ENCODE results near the gene RBM43. TPM values are rescaled to one million over a fixed set of nuclear protein-coding genes. Genes with fewer than 3 reads are reported as not detected.

Gene RBM43
- total RNA-seq, 1 experiment from 2014 or later, result 3.7 TPM

DNA sequence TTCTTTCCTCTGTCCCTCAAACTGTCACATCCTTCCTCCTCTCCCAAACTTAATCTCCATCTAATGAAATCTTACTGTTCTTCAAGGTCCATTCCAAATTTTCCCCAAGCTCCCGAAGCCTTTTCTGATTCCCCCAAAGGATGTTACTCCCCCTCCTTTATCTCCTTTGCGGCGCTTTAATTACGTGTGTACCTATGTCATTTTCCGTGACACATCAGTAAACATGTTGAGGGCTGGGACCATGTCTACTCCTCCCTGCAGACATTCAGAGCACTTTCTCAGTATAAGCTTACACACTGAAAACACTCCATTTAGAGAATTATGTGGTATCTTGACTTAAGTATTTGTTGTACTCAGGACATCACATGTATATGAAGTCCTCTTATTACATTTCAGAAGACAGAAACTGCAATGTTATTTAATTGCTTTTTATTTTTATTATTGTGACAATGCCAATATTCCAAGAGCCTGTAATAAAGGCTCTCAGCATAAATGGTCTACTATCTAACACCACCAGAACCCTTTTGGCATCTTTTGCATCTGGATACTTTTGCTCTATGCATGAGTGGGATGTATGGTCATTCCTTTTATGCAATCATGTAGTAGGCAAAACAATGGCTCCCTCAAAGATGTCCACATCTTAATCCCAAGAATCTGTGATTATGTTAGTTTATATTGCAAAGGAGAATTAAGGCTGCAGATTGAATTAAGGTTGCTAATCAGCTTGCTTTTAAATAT lies 26.0 kb upstream of the RBM43 start:
- DNase-seq (ENCODE audit: low read depth in 1 of 2, low spot score in 2 of 2), result no peak
- Histone ChIP-seq H3K9me3 (replicated peaks) (no peaks in the 10 kb centered on the region), H3K36me3 (peaks cover 7% of the 10 kb centered on the region), H3K4me3 (no peak overlapping the region), H3K27ac (no peak overlapping the region), H3K4me1 (replicated peaks) (peaks cover 10% of the 10 kb centered on the region), H3K27me3 (replicated peaks) (no peaks in the 10 kb centered on the region)

DNA sequence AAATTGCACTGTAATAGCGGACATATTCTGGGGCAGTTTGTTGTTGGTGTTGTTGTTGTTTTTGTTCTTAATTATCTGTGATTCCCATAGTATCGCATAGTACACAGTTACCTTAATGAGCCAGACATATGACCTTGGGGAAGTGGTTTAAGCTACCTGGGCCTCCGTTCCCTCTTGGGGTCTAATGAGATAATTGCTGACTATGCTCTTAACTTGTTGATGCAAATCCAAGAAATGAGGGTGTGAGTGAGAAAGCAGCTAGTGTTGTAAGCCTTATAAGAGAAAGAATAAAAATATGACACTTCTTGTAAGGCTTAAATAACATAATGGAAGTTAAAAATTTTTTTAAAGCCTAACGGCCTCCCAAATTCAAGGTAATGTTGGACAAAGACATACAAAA lies 20.7 kb upstream of the RBM43 start:
- Histone ChIP-seq H3K27me3 (replicated peaks) (no peaks in the 10 kb centered on the region), H3K4me3 (no peak overlapping the region), H3K27ac (no peak overlapping the region), H3K9me3 (replicated peaks) (no peaks in the 10 kb centered on the region), H3K36me3 (peaks cover 5% of the 10 kb centered on the region; the same call in 1 of the 2 replicates), H3K4me1 (replicated peaks) (no peaks in the 10 kb centered on the region)
- no peak for DNase-seq (ENCODE audit: low read depth in 1 of 2, low spot score in 2 of 2)

- Histone ChIP-seq H3K27ac (no peak overlapping the region), H3K27me3 (replicated peaks) (no peaks in the 10 kb centered on the region), H3K9me3 (replicated peaks) (no peaks in the 10 kb centered on the region), H3K4me1 (replicated peaks) (no peaks in the 10 kb centered on the region), H3K4me3 (no peak overlapping the region), H3K36me3 (peaks cover 5% of the 10 kb centered on the region; the same call in 1 of the 2 replicates)
- DNase-seq (ENCODE audit: low read depth in 1 of 2, low spot score in 2 of 2), result no peak
Measured at GRCh38 chr2:151280271-151280670, 18.6 kb upstream of the RBM43 start.

DNA sequence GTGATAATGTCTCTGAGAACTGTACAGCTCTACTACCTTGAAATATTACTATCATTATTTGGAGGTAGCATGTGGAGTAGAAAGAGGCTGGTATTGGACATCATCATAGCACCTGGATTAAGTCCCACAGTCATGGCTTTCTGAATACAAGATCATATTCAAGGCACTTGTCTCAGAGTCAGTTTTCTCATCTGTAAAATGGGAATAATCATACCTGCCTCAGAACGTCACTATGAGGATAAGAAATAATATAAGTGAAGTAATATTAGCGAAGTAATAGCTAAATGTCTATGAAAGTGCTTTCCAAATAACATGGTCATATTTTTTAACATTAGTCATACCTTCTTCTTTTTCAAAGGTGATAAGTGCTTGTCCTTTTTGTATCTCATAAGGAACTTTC lies 16.8 kb upstream of the RBM43 start:
- Histone ChIP-seq H3K9me3 (replicated peaks) (no peaks in the 10 kb centered on the region), H3K36me3 (peaks cover 5% of the 10 kb centered on the region; the same call in 1 of the 2 replicates), H3K4me1 (replicated peaks) (no peaks in the 10 kb centered on the region), H3K4me3 (no peak overlapping the region), H3K27me3 (replicated peaks) (no peaks in the 10 kb centered on the region), H3K27ac (no peak overlapping the region)
- DNase-seq (ENCODE audit: low read depth in 1 of 2, low spot score in 2 of 2), result no peak

- Histone ChIP-seq H3K27me3 (replicated peaks) (no peaks in the 10 kb centered on the region), H3K4me1 (replicated peaks) (no peaks in the 10 kb centered on the region), H3K9me3 (replicated peaks) (no peaks in the 10 kb centered on the region), H3K4me3 (no peak overlapping the region), H3K36me3 (peaks cover 1% of the 10 kb centered on the region; the same call in 1 of the 2 replicates), H3K27ac (no peak overlapping the region)
- no peak for DNase-seq (ENCODE audit: low read depth in 1 of 2, low spot score in 2 of 2)
Measured at GRCh38 chr2:151277067-151277466, 15.4 kb upstream of the RBM43 start.

DNA sequence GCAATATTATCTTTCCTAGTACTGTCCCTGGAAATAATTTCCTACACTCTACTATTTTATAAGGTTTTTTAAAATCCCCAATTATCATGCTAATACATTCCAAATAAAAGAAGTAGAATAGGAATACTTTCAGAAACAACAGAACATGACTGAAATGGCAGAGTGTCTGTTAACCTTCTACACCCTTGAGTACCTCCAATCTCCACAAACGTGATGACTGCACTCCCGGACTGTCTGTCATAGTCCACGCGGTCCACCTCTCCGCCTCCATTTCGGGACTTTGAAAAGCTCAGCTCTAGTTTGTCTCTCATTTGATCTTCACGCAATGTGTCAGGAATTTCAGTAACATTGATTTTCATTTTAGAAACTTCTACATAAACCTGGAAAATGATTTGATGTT lies 13.6 kb upstream of the RBM43 start:
- H3K36me3 ChIP-seq, result no peaks in the 10 kb centered on the region; the same call in 1 of the 2 replicates
- no peaks in the 10 kb centered on the region for H3K9me3 ChIP-seq (replicated peaks)
- no peaks in the 10 kb centered on the region for H3K27me3 ChIP-seq (replicated peaks)
- no peak overlapping the region for H3K27ac ChIP-seq
- no peaks in the 10 kb centered on the region; the same call in 1 of the 2 replicates for H3K4me1 ChIP-seq (replicated peaks)
- DNase-seq (ENCODE audit: low read depth in 1 of 2, low spot score in 2 of 2), result no peak
- H3K4me3 ChIP-seq, result no peak overlapping the region

DNA sequence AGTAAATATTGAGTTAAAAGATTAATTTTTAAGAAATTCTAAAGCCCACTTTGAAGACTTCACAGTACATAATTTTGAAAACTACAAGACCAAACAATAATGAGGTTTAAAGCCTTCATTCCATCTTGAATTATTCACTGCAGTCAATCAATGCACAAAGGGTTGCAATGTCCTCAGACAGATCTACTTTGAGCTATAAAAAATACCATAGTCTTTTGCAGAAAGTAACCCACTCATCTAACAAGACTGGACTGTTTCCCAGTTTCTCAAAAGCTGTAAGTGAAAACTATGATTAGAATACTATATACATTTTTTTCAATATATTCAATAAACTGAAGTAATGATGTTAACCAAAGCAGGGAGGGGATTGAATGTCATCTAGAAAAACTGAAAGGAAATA lies 10.2 kb upstream of the RBM43 start:
- no peak overlapping the region for H3K27ac ChIP-seq
- H3K27me3 ChIP-seq (replicated peaks), result no peaks in the 10 kb centered on the region
- no peak overlapping the region for H3K4me3 ChIP-seq

DNA sequence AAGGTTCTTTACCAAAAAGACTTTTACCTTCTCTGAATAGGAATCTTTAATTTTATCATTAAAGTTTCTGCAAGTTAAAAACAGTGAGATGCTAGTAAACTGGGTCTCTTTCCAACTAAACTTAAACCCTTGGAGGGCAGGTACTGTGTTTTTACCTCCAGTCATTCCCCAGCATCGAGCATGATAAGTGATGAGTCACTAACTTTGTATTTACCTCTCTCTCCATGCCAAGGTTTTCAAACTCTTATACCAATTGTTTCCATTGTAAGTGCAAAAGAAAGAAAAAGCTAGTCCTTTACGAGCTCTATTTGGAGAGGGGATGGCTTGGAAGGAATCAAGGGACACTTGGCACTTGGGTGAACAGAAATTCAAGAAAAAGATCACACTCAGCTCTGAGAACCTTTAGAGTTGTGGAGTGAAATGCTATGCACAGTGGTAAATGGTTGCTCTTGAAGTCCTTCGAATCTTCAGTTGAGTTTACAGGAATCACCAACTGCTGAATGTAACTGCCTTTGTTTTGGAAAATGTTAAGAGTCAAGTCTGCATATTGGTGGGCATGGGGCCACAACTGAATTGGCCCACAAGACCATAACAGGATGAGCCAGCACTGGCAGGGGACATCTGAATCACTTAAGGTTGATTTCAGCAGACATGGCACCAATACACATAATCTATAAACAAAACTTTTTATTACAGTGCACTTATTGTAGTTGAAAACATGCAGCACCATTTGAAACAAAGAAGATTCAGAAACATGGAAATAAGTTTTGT lies 8.3 kb upstream of the RBM43 start:
- Histone ChIP-seq H3K27ac (no peak overlapping the region), H3K36me3 (peaks cover 6% of the 10 kb centered on the region), H3K9me3 (replicated peaks) (no peaks in the 10 kb centered on the region), H3K4me1 (replicated peaks) (no peaks in the 10 kb centered on the region; the same call in 1 of the 2 replicates), H3K4me3 (no peak overlapping the region), H3K27me3 (replicated peaks) (no peaks in the 10 kb centered on the region)
- DNase-seq (ENCODE audit: low read depth in 1 of 2, low spot score in 2 of 2), result no peak

More for the DNA sequence above, 10.2 kb upstream of the RBM43 start:
- no peaks in the 10 kb centered on the region; the same call in 1 of the 2 replicates for H3K4me1 ChIP-seq (replicated peaks)
- H3K36me3 ChIP-seq, result peaks cover 6% of the 10 kb centered on the region
- DNase-seq (ENCODE audit: low read depth in 1 of 2, low spot score in 2 of 2), result no peak
- no peaks in the 10 kb centered on the region for H3K9me3 ChIP-seq (replicated peaks)

DNA sequence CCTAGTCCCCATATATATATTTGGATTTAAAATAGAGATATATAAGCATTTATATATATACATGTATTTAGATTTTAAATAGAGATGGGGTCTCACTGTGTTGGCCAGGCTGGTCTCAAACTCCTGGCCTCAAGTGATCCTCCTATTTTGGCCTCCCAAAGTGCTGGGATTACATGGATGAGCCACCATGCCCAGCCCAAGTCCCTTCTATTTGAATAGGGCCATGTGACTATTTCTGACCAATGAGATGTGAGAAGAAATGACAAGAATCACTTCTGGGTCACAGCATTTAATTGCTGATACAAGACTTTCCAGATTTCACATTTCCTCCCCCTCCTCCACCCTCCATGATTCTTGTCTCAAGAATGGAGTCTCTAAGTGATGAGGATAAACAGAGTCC lies 6.4 kb upstream of the RBM43 start:
- Histone ChIP-seq H3K4me1 (replicated peaks) (peaks cover 9% of the 10 kb centered on the region), H3K9me3 (replicated peaks) (no peaks in the 10 kb centered on the region), H3K4me3 (no peak overlapping the region), H3K27me3 (replicated peaks) (no peaks in the 10 kb centered on the region), H3K27ac (no peak overlapping the region), H3K36me3 (peaks cover 6% of the 10 kb centered on the region)
- no peak for DNase-seq (ENCODE audit: low read depth in 1 of 2, low spot score in 2 of 2)

DNA sequence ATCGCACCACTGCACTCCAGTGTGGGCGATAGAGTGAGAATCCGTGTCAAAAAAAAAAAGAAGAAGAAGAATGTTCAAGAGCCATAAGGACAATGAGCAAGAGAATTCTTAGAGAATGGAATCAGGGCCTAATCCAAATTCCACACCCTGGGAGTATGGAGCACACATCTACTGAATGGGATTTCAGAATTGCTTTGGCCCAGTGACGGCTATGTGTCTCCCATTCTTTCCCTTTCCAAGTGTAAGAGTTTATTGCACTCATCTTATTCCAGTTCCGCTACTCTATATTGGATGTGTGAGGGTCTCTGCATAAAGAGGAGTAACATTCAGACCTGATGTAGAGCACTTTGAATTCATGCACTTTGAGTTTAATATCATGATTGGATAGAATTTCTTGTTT lies 5.9 kb upstream of the RBM43 start:
- Histone ChIP-seq H3K27me3 (replicated peaks) (no peaks in the 10 kb centered on the region), H3K9me3 (replicated peaks) (no peaks in the 10 kb centered on the region), H3K36me3 (peaks cover 6% of the 10 kb centered on the region), H3K27ac (no peak overlapping the region), H3K4me1 (replicated peaks) (peaks cover 9% of the 10 kb centered on the region), H3K4me3 (no peak overlapping the region)
- DNase-seq (ENCODE audit: low read depth in 1 of 2, low spot score in 2 of 2), result no peak

- peaks cover 14% of the 10 kb centered on the region for H3K4me1 ChIP-seq (replicated peaks)
- no peak overlapping the region for H3K4me3 ChIP-seq
- no peak for DNase-seq (ENCODE audit: low read depth in 1 of 2, low spot score in 2 of 2)
- no peaks in the 10 kb centered on the region for H3K27me3 ChIP-seq (replicated peaks)
- H3K9me3 ChIP-seq (replicated peaks), result no peaks in the 10 kb centered on the region
- H3K36me3 ChIP-seq, result peaks cover 10% of the 10 kb centered on the region
- H3K27ac ChIP-seq, result no peak overlapping the region
Measured at GRCh38 chr2:151265991-151266390, 4.3 kb upstream of the RBM43 start.

GRCh38 chr2:151264157-151264825 lies 2.6 kb upstream of the RBM43 start:
- Histone ChIP-seq H3K27me3 (replicated peaks) (no peaks in the 10 kb centered on the region), H3K4me1 (replicated peaks) (peaks cover 20% of the 10 kb centered on the region), H3K27ac (no peak overlapping the region), H3K4me3 (no peak overlapping the region), H3K9me3 (replicated peaks) (no peaks in the 10 kb centered on the region), H3K36me3 (peaks cover 5% of the 10 kb centered on the region)
- peak in 1 of 2 experiments; percentile 23 for DNase-seq (ENCODE audit: low read depth in 1 of 2, low spot score in 2 of 2)

DNA sequence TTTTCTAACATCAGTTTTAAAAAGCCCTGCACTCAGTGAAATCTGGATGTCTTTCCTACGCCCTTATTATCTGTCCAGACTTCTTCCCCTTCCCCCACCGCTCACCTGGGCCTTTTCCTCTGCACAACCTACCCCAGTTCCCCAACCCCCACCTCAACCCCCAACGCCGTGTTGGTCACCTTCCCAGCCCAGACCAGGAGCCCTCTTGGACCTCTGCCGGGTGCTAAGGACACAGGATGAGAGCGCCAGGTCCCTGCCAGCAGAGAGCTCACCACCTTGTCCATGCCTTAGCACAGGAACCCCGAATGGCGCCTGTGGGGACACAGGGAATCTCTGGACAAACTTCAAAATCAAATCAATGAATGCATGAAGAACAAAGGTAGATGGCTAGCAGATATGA lies 966 bp upstream of the RBM43 start:
- no peak overlapping the region for H3K27ac ChIP-seq
- no peaks in the 10 kb centered on the region for H3K27me3 ChIP-seq (replicated peaks)
- peaks cover 5% of the 10 kb centered on the region for H3K36me3 ChIP-seq
- H3K9me3 ChIP-seq (replicated peaks), result no peaks in the 10 kb centered on the region
- peaks cover 20% of the 10 kb centered on the region for H3K4me1 ChIP-seq (replicated peaks)
- DNase-seq (ENCODE audit: low read depth in 1 of 2, low spot score in 2 of 2), result no peak
- H3K4me3 ChIP-seq, result no peak overlapping the region

- no peaks in the 10 kb centered on the region for H3K27me3 ChIP-seq (replicated peaks)
- peaks cover 20% of the 10 kb centered on the region for H3K4me1 ChIP-seq (replicated peaks)
- H3K4me3 ChIP-seq, result peak overlapping the region; percentile 79
- H3K9me3 ChIP-seq (replicated peaks), result no peaks in the 10 kb centered on the region
- peaks cover 5% of the 10 kb centered on the region for H3K36me3 ChIP-seq
- H3K27ac ChIP-seq, result peak overlapping the region; percentile 81
- DNase-seq (ENCODE audit: low read depth in 1 of 2, low spot score in 2 of 2), result no peak
Measured at GRCh38 chr2:151261977-151262291, 271 bp upstream of the RBM43 start.
